Measurements from ENCODE around the gene OR4E2. TPM values are rescaled to one million over a fixed set of nuclear protein-coding genes. Genes with fewer than 3 reads are reported as not detected.

OR4E2 gene
- polyA plus RNA-seq, 3 donors, result not detected

DNA sequence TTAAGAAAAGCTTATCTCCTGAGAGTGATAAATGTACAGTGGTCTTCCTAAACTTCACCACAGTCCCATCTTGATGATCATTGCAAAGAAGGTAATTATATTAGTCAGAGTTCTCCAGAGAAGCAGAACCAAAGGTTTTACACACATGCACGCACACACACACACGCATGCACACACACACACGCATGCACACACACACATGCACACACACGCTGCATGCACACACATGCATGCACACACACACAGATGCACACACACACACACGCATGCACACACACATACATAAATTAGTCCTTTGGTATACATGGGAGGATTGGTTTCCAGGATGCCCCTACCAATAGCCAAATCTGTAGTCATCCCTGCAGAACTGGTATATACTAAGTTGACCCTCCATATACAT is 580 bp downstream of the OR4E2 start:
- Mint-ChIP-seq H3K27me3 (ENCODE audit: low read depth in 3 of 3) (peaks cover 1 to 7% (median 7%) of the 10 kb centered on the region in 3 donors), H3K4me3 (no peak overlapping the region), H3K27ac (no peak overlapping the region), H3K36me3 (no peaks in the 10 kb centered on the region), H3K4me1 (no peaks in the 10 kb centered on the region), H3K9me3 (peaks cover 0 to 4% (median 0%) of the 10 kb centered on the region in 7 donors)
- Histone ChIP-seq H3K4me1 (ENCODE audit: control insufficient read depth in 1 of 2, insufficient read depth in 2 of 2, low read length in 2 of 2) (no peaks in the 10 kb centered on the region), H3K36me3 (replicated peaks in 1 of 2; ENCODE audit: control insufficient read depth in 1 of 2, insufficient read depth in 2 of 2, low read length in 2 of 2) (no peaks in the 10 kb centered on the region), H3K27ac (ENCODE audit: low read depth in 1 of 2, low read length in 2 of 2) (no peak overlapping the region), H4K20me1 (ENCODE audit: insufficient read depth, low read length) (no peaks in the 10 kb centered on the region), H2AFZ (ENCODE audit: insufficient read depth, low read depth, low read length, poor library complexity, severe bottlenecking) (no peak overlapping the region), H3K4me2 (replicated peaks; ENCODE audit: extremely low read depth, low read length, poor library complexity, severe bottlenecking) (no peak overlapping the region), H3K27me3 (ENCODE audit: control insufficient read depth in 2 of 2, insufficient read depth in 2 of 2, low read length in 2 of 2) (no peaks in the 10 kb centered on the region), H3K79me2 (ENCODE audit: insufficient read depth, low read length) (no peaks in the 10 kb centered on the region), H3K9ac (ENCODE audit: insufficient read depth, low read length, poor library complexity, severe bottlenecking) (no peak overlapping the region), H3K9me3 (replicated peaks in 1 of 2; ENCODE audit: control insufficient read depth in 1 of 2, insufficient read depth in 1 of 2, low read length in 2 of 2) (no peaks in the 10 kb centered on the region), H3K4me3 (replicated peaks in 1 of 3; ENCODE audit: low read depth in 2 of 3, low read length in 3 of 3) (no peak overlapping the region)
- no peak for TF ChIP-seq CTCF (IDR thresholded peaks at IDR 0.05)
- WGBS (ENCODE audit: insufficient coverage), result no CpG with 5 or more reads among the region's 5 CpGs
- DNase-seq, result no peak
- intact Hi-C loops (cut with micrococcal nuclease), result no loop called here

- Mint-ChIP-seq H3K27ac (no peak overlapping the region), H3K9me3 (peaks cover 0 to 3% (median 0%) of the 10 kb centered on the region in 7 donors), H3K4me1 (no peaks in the 10 kb centered on the region), H3K36me3 (no peaks in the 10 kb centered on the region), H3K27me3 (ENCODE audit: low read depth in 3 of 3) (peaks cover 1 to 9% (median 4%) of the 10 kb centered on the region in 3 donors), H3K4me3 (no peak overlapping the region)
- 100% methylated on average over 1 of the region's 1 CpG for WGBS (ENCODE audit: insufficient coverage)
- TF ChIP-seq CTCF (IDR thresholded peaks at IDR 0.05), result no peak
- Histone ChIP-seq H3K27me3 (ENCODE audit: control insufficient read depth in 2 of 2, insufficient read depth in 2 of 2, low read length in 2 of 2) (no peaks in the 10 kb centered on the region), H3K9me3 (replicated peaks in 1 of 2; ENCODE audit: control insufficient read depth in 1 of 2, insufficient read depth in 1 of 2, low read length in 2 of 2) (no peaks in the 10 kb centered on the region), H3K9ac (ENCODE audit: insufficient read depth, low read length, poor library complexity, severe bottlenecking) (no peak overlapping the region), H3K4me3 (replicated peaks in 1 of 3; ENCODE audit: low read depth in 2 of 3, low read length in 3 of 3) (no peak overlapping the region), H3K79me2 (ENCODE audit: insufficient read depth, low read length) (no peaks in the 10 kb centered on the region), H2AFZ (ENCODE audit: insufficient read depth, low read depth, low read length, poor library complexity, severe bottlenecking) (no peak overlapping the region), H3K4me2 (replicated peaks; ENCODE audit: extremely low read depth, low read length, poor library complexity, severe bottlenecking) (no peak overlapping the region), H3K27ac (ENCODE audit: low read depth in 1 of 2, low read length in 2 of 2) (no peak overlapping the region), H3K36me3 (replicated peaks in 1 of 2; ENCODE audit: control insufficient read depth in 1 of 2, insufficient read depth in 2 of 2, low read length in 2 of 2) (no peaks in the 10 kb centered on the region), H3K4me1 (ENCODE audit: control insufficient read depth in 1 of 2, insufficient read depth in 2 of 2, low read length in 2 of 2) (no peaks in the 10 kb centered on the region), H4K20me1 (ENCODE audit: insufficient read depth, low read length) (no peaks in the 10 kb centered on the region)
- no peak for DNase-seq
- intact Hi-C loops (cut with micrococcal nuclease), result no loop called here
Observed at GRCh38 chr14:21656980-21657379, 3.3 kb downstream of the OR4E2 start.

Measured in CD14-positive monocyte (primary cell).